Transverse colon (tissue), 3 donors: ENCODE measurements around the gene ZNF202.

Experiments
- EP300 ChIP-seq: sonication (generic); formaldehyde crosslinking; IDR thresholded peaks from one replicate; pipeline ENCODE4 v1.6.1; 2017; ENCODE audit warnings: antibody characterized with exemption, low read depth
- POLR2A ChIP-seq: fragments of 450-650 bp; IDR thresholded peaks from one replicate; pipeline ENCODE4 v1.6.1; 2016; ENCODE audit warnings: antibody characterized with exemption, mild to moderate bottlenecking, moderate library complexity
- TF ChIP-seq, protein P1 (sequence below), 5 experiments: fragments of 200-600 bp in 3 of 5; fragments of 450-650 bp in 2 of 5; sonication (generic) in 3 of 5; IDR thresholded peaks; 1 replicate in 2 of 5; 2 replicates in 3 of 5; pipeline ENCODE4 v1.5.1; 2016 to 2017; ENCODE audit warnings: antibody characterized with exemption in 5 of 5, inconsistent platforms in 3 of 5, mild to moderate bottlenecking in 2 of 5, moderate library complexity in 1 of 5

DNA sequence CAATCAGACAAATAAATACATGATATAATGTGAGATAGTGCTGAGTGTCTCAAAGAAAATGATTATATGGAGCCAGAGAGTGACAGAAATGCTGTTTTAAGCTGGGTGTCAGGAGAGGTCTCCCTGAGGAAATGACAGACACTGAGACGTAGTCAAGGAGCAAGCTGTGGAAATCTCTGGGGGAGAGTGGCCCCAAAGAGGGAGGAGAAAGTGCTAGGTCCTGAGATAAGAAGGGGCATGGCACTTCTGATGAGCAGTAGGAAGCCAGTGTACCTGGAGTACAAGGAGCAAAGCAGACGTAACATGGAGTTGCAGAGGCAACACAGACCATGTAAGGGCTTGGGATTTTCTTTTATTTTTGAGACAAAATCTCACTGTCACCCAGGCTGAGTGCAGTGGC, 38.8 kb downstream of the ZNF202 start:
- no peak for TF ChIP-seq POLR2A
- TF ChIP-seq, protein P1, sequence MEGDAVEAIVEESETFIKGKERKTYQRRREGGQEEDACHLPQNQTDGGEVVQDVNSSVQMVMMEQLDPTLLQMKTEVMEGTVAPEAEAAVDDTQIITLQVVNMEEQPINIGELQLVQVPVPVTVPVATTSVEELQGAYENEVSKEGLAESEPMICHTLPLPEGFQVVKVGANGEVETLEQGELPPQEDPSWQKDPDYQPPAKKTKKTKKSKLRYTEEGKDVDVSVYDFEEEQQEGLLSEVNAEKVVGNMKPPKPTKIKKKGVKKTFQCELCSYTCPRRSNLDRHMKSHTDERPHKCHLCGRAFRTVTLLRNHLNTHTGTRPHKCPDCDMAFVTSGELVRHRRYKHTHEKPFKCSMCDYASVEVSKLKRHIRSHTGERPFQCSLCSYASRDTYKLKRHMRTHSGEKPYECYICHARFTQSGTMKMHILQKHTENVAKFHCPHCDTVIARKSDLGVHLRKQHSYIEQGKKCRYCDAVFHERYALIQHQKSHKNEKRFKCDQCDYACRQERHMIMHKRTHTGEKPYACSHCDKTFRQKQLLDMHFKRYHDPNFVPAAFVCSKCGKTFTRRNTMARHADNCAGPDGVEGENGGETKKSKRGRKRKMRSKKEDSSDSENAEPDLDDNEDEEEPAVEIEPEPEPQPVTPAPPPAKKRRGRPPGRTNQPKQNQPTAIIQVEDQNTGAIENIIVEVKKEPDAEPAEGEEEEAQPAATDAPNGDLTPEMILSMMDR (IDR thresholded peaks at IDR 0.05) = no peak
- TF ChIP-seq EP300 = no peak
